Measurements from ENCODE around the gene RANBP10.

The RANBP10 gene

DNA sequence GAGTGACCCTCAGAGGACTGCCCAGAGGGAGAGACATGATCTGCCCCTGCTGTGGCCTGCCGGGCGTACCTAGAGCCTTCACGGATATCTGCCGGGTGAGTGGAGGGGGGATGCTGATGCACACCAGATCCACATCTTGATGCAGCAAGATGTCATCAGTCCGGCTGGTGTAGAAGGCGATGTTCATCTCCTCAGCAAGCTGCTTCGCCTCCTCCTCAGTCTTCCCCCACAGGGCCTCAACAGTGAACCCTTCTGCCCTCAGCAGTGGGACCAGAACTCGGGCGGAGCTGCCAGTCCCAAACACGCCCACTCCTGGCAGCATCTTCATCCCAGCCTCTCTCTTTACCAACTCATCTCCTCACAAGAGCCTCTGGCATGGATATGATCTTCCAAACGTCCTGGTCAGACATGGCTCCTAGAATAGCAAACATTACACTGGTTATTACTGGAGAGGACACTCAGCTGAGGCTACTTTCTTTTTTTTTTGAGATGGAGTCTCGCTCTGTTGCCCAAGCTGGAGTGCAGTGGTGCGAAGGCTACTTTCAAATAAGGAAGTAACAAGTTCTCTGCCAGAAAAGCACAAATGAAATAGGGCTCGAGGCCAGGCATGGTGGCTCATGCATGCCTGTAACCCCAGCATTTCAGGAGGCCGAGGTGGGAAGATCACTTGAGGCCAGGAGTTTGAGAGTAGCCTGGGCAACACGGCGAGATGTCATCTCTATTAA is 120.8 kb downstream of the RANBP10 start:
- no peak for DNase-seq (ENCODE audit: extremely low read depth, low read depth)
- TF ChIP-seq, protein P1, sequence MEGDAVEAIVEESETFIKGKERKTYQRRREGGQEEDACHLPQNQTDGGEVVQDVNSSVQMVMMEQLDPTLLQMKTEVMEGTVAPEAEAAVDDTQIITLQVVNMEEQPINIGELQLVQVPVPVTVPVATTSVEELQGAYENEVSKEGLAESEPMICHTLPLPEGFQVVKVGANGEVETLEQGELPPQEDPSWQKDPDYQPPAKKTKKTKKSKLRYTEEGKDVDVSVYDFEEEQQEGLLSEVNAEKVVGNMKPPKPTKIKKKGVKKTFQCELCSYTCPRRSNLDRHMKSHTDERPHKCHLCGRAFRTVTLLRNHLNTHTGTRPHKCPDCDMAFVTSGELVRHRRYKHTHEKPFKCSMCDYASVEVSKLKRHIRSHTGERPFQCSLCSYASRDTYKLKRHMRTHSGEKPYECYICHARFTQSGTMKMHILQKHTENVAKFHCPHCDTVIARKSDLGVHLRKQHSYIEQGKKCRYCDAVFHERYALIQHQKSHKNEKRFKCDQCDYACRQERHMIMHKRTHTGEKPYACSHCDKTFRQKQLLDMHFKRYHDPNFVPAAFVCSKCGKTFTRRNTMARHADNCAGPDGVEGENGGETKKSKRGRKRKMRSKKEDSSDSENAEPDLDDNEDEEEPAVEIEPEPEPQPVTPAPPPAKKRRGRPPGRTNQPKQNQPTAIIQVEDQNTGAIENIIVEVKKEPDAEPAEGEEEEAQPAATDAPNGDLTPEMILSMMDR (IDR thresholded peaks at IDR 0.05; ENCODE audit: low read depth, low read length): no peak

DNA sequence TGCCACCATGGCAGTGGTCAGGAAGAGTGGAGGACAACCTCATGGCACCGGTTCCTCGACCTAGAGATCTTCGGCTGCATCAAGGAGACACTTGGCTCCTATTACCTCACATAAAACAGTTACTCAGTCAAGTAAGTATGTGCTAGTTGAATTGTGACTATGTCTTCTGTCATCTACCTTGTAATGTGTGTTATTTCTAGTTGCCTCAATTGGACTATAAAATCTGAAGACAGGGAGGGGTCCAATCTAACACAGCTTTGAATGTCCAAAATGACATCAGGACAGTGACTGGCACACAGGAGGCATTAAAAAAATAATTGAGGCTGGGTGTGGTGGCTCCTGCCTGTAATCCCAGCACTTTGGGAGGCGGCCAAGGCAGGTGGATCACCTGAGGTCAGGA is 122.6 kb downstream of the RANBP10 start:
- TF ChIP-seq, protein P1 (IDR thresholded peaks at IDR 0.05; ENCODE audit: low read depth, low read length): no peak
- DNase-seq (ENCODE audit: extremely low read depth, low read depth): no peak

DNA sequence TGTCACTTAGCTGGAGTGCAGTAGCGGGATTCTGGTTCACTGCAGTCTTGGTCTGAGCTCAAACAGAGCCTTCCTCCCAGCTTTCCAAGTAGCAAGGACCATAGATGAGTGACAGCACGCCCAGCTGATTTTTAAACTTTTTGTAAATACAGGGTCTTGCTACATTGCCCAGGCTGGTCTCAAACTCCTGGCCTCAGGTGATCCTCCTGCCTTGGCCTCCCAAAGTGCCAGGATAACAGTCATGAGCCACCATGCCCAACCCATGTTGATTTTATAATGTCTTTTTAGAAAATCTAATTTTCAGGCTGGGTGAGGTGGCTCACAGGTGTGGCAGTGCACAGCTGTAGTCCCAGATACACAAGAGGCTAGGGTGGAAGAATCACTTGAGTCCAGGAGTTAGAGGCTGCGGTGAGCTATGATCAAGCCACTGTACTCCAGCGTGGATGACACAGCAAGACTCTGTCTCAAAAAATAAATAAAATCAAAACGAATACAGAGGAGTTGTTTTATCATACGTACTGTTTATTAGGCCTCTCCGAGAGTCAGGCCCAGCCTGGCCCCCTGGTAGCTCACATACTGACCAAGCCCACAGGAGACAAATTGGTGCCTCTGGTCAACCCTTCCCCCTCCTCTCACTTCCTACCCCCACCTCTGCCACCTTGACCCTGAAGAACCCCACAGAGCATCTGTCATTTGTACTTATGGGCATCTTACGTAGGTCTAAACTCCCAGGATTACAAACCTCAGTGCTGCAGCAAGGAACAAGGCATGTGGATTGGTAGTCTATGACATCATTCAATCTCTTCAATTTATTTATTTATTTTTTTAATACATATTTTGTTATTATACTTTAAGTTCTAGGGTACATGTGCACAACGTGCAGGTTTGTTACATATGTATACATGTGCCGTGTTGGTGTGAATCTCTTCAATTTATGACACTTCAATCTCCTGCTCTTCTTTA is 126.1 kb downstream of the RANBP10 start:
- TF ChIP-seq, protein P1 (IDR thresholded peaks at IDR 0.05; ENCODE audit: low read depth, low read length): no peak
- no peak for DNase-seq (ENCODE audit: extremely low read depth, low read depth)

DNA sequence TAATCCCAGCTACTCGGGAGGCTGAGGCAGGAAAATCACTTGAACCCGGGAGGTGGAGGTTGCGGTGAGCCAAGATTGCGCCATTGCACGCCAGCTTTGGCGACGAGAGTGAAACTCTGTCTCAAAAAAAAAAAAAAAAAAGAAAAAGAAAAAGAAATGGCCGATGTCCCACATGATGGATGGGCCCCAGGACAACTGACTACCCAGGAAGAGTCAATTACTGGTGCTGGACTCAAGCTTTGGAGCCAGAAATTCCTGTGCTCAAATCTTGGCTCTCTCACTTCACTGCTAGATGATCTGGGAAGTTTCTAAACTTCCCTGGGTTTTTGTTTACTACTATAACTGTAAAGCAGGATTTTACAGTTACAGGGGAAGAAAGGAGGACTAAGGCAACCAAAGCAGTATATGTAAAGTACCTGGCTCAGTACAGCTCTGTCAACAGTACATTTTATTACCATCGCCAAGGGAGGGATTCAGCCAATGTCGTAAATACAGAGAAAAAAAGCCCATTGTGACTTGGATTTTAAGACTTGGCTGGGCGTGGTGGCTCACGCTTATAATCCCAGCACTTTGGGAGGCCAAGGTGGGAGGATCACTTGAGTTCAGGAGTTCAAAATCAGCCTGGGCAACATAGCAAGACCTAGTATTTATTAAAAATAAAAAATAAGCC is 127.9 kb downstream of the RANBP10 start:
- DNase-seq (ENCODE audit: extremely low read depth, low read depth): no peak
- TF ChIP-seq, protein P1 (IDR thresholded peaks at IDR 0.05; ENCODE audit: low read depth, low read length): no peak

DNA sequence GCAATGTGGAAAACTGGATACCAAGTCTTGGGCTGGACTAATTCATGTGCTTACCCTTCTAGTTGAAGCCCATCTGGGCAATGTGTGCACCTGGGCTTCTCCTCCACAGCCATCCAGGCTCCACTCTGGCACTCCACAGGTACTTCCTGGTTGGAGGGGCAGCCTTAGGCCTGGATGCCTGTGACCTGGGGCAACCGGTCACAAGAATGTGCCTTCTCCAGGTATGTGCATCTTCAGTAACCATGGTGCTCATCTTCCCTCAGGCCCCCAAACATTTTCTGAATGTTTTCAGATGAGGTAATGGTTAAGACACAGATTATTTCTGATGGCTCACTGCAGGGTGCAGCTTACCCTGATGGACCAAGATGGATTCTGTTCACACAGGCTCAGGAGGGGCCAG is 128.6 kb downstream of the RANBP10 start:
- TF ChIP-seq, protein P1 (IDR thresholded peaks at IDR 0.05; ENCODE audit: low read depth, low read length): no peak
- no peak for DNase-seq (ENCODE audit: extremely low read depth, low read depth)

DNA sequence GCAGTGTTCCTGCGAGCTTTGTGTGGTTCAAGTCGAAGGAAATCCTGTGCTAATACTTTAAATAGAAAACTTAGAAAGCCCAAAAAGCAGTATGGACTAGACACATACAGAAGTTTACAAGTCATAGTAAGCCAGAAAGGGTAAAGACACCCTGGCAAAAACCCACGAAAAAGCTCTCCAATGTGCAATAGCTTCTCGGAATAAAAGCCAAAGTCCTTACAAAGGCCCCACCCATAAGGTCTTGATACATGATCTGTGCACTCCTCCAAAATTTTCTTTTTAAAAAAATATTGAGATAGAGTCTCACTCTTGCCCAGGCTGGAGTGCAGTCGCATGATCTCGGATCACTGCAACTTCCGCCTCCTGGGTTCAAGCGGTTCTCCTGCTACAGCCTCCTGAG is 129.4 kb downstream of the RANBP10 start:
- TF ChIP-seq, protein P1 (IDR thresholded peaks at IDR 0.05; ENCODE audit: low read depth, low read length): no peak
- DNase-seq (ENCODE audit: extremely low read depth, low read depth): no peak
